ENCODE measurements around the gene SYT5.

The SYT5 gene

GRCh38 chr19:55145232-55145631, 34.9 kb downstream of the SYT5 start:
- DNase-seq, result no peak

- DNase-seq, result no peak
Measured at GRCh38 chr19:55141696-55142095, 38.4 kb downstream of the SYT5 start.

GRCh38 chr19:55137915-55138314, 42.2 kb downstream of the SYT5 start:
- no peak for DNase-seq

GRCh38 chr19:55136399-55137102, 43.5 kb downstream of the SYT5 start:
- no peak for DNase-seq

GRCh38 chr19:55134736-55135135, 45.4 kb downstream of the SYT5 start:
- no peak for DNase-seq

- DNase-seq, result peak; percentile 88
Measured at GRCh38 chr19:55133639-55134444, 46.2 kb downstream of the SYT5 start.

- DNase-seq, result peak; percentile 58
Measured at GRCh38 chr19:55132453-55133129, 47.5 kb downstream of the SYT5 start.

- DNase-seq, result no peak
Measured at GRCh38 chr19:55131421-55131820, 48.7 kb downstream of the SYT5 start.
